Measurements from ENCODE around the gene ARHGAP40.

ARHGAP40 gene

DNA sequence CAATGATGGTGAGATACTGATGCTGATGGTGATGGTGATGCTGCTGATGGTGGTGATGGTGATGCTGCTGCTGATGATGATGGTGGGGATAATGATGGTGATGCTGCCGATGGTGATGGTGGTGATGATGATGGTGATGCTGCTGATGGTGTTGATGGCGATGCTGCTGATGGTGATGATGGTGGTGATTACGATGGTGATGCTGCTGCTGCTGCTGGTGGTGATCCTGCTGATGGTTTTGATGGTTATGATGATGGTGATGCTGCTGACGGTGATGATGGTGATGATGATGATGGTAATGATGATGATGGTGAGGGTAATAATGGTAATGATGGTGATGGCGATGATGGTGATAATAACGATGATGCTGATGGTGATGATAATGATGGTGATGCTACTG lies 50.0 kb downstream of the ARHGAP40 start:
- no peak for DNase-seq (ENCODE audit: low read depth)

DNA sequence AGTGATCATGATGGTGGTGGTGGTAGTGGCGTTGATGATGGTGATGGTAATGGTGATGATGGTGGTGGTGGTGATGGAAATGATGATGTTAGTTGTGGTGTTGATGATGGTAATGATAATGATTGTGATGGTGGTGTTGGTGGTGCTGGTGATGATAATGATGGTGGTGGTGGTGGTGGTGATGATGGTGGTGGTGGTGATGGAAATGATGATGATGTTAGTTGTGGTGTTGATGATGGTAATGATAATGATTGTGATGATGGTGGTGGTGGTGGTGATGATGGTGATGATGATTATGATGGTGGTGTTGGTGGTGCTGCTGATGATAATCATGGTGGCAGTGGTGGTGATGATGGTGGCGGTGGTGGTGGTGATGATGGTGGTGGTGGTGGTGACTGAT lies 51.4 kb downstream of the ARHGAP40 start:
- no peak for DNase-seq (ENCODE audit: low read depth)

DNA sequence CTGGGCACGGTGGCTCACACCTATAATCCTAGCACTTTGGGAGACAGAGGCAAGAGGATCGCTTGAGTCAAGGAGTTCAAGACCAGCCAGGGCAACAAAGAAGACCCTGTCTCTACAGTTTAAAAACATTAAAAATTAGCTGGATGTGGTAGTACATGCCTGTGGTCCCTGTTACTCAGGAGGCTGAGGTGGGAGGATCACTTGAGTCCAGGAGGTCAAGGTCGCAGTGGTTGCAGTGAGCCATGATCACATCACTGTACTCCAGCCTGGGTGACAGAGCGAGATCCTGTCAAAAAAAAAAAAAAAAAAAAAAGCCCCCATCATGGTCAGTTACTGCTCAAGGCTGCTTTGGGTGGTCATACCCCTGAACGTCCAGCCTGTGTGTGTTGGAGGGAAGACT lies 55.8 kb downstream of the ARHGAP40 start:
- no peak for DNase-seq (ENCODE audit: low read depth)

DNA sequence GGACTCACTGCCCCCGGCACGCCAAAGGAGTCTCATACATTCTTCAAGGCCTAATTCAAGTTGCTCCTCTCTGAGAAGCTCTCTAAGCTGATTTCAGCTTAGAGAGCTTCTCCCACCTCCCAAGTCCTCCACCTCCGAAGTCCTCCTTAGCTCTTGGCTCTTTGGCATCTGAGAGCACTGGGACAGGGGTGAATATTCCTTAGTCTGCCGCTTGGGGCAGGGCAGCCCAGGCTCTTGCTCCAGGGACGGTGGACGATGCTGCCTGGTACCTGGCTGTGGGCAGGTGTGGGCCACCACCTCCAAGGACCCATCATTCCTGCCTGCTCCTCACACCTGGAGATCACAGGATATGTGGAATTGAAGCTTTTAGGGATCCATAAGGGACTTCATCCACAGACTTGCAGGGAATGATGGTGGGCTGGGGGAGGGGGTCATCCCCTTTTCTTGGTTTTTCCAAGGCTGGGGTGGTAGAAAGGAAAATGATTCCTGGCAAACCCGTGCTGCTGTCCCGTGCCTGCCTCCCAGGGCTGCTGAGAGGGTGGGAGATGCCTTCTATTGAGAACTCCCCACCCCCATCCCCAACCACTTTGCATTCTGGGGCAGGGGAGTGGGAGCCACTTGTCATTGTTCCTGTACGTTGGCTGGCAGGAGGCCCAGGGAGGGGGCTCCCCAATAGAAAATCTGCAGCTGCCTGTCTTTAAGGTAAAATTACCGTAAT lies 57.4 kb downstream of the ARHGAP40 start:
- DNase-seq (ENCODE audit: low read depth), result peak; percentile 6

DNA sequence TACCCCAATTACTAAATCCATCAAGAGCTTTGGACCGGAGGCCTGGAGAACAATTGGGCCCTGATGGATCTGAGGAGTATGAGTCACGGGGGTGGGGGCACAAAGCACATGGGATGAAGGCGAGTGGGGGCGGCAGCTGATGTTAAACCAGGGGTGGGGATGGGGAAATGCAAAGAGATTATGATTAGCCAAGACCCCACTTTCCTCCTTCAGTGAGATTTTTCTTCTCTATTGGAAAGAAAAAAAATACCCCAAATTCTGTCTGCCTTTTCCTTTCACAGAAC lies 57.9 kb downstream of the ARHGAP40 start:
- no peak for DNase-seq (ENCODE audit: low read depth)

DNA sequence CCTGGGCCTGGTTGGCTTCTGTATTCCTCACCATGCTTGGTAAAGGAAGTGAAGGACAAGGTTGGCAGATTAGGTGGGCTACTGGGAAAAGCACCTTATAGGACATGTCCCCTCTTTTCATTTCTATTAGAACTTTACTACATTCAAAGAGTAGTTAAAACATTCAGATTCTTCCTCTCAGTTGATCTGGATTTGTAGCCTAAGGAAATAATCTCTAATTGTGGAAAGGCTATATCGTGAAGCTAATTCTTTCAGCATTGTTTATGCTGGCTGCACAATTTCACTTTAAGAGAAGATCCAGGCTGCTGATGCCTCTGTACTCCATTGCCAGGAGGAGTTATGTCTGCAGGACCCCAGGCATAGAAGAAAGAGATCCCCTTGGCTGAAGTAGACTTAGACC lies 58.8 kb downstream of the ARHGAP40 start:
- no peak for DNase-seq (ENCODE audit: low read depth)

DNA sequence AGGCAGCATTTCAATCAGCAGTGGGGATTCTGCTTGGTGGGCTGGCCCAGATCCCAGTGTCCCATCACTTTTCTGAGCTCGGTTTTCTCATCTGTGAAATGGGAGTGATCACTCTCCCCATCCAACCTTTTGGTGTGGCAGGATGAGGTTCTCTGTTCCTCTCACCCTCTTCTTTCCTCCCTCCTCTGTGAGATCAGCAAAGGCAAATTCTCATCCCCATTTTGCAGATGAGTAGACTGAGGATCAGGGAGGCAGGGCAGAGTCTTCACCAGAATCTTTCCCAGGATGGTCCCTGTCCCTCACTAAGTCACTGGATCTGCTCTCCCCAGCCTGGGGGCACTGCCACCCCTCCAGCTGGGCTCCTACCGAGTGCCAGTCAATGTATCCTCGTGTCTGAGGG lies 62.1 kb downstream of the ARHGAP40 start:
- no peak for DNase-seq (ENCODE audit: low read depth)

DNA sequence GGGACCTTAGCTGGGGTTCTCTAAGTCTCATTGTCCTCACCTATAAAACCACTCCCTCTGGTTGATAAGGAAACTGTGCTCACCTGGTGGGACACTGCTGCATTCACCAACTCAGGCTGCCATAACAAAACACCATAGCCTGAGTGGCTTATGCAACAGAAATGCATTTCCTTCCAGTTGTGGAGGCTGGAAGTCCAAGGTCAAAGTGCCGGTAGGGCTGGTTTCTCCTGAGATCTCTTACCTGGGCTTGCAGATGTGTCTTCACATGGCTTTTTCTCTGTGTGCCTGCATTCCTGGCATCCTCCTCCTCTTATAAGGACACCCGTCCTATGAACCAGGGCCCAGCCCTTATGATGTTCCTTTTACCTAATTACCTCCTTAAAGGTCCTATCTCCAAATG lies 62.7 kb downstream of the ARHGAP40 start:
- no peak for DNase-seq (ENCODE audit: low read depth)

DNA sequence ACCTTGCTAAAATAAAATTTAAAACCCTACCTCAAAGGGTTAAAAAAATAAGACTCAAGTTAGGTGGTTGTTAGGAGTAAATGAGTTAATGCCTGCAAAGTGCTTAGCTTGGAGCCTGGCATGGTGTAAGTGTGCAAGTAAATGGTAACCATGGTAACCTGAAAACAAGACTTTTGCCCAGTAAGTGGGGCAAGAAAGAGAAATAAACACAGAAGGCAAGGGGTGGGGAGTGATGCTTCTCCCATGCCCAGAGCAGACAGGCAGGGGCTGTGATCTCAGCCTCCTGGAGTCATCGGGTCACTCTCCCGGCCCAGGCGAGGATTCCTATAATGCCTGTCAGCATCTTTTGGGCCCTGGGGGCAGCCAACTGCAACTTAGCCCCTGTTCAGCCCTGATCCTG lies 63.5 kb downstream of the ARHGAP40 start:
- no peak for DNase-seq (ENCODE audit: low read depth)

DNA sequence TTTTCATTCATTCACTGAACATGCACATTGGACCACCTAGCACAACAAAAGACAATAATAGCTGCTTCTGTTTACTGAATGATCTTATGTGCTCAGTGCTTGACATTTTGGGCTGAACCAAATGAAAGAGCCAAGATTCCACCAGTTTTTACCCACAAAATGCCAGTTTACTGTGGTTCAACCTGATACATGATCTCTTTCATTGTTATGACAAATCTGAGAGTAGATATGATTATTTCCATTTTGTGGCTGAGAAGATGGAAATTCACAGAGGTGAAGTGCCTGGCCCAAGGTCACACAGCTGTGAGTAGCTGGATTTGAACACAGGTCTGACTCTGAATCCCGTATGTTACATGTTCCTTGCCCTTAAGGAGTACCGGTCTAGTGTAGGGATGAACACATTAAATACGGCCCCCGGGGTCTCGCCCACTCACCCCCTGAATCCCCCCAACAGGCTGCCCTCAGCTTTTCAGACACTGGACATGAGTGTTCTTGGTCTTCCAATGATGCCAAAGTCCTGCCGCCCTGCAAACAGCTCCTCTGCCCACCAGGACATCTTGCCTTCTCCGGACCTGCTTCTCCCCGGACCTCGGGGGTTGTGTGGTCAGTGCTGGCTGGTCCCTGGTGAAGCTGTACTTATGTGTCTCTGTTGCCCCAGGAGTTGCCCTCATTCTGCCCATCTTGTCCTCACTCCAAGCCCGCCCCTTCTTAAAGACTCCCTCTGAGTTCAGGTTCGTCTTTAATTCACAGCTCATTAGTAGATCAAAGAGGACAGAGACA lies 64.1 kb downstream of the ARHGAP40 start:
- no peak for DNase-seq (ENCODE audit: low read depth)

DNA sequence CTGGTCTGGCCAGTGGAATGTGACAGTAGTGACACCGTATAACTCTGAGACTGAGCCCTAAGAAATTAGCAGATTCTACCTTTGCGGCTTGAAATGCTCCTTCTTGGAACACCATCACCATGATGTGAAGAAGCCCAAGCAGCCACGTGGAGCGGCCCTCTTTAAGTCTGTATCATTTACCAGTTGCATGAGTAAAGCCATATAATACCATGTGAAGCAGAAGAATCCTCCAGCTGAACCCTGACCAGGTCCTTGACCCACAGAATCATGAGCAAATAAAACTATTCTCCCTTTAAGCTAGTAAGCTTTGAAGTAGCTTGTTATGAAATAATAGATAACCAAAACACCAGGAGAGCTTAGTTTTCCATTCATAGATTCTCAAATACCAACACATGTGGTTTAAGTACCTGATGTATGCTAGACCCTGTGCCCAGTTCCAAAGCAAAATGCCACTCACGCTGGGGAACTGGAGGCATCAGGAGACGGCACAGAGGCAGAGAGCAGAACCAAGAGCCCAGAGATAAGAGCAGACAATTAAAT lies 65.9 kb downstream of the ARHGAP40 start:
- no peak for DNase-seq (ENCODE audit: low read depth)

DNA sequence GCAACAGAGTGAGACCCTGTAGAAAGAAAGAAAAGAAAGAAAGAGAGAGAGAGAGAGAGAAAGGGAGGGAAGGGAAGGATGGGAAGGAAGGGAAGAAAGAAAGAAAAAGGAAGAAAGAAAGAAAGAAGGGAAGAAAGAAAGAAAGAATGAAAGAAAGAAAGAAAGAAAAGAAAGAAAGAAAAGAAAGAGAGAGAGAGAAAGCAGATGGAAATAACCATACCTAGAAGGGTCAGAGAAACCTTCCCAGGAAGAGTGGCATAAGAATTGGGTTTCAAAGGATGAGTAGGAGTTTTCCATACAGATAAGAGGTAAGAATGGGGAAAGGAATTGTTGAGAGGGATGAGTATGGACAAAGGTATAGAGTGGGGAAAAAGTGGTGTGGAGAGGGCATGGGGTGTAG lies 68.1 kb downstream of the ARHGAP40 start:
- no peak for DNase-seq (ENCODE audit: low read depth)

DNA sequence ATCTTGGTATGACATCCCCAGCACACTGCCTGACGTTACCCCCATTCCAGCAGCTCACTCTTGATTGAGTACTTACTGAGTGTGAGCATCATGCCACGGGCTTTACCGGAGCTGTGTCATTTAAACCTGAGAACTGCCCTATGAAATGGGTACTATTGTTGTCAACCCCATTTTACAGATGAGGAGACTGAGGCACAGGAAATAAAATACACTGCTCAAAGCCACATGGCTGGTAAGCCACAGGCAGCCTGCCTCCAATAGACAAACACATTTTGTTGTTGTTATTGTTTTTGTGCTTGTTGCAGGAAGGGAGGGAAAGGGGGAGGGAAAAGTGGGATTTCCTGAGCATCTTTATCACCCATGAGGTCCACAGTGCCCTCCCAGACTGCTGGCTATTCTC lies 69.2 kb downstream of the ARHGAP40 start:
- DNase-seq (ENCODE audit: low read depth), result no peak

DNA sequence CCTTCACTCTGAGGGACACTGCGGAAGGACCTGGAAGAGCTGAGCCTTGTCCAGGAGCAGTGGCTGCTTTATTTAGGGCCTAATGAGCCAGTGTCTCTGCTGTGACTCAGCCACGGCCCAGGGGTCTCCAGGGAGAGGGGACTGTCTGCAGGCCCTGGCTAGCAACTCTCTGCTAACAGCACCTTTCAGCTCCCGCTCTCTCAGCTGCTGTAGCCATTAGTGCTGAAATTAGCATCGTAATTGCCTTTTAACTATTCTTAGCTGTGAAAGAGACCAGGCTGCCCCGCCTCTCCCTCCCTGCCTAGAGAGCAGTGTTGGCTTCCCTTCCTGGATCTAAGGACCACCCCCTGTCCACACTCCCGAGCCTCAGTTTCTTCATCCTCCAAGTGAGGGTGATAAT lies 69.6 kb downstream of the ARHGAP40 start:
- DNase-seq (ENCODE audit: low read depth), result no peak

DNA sequence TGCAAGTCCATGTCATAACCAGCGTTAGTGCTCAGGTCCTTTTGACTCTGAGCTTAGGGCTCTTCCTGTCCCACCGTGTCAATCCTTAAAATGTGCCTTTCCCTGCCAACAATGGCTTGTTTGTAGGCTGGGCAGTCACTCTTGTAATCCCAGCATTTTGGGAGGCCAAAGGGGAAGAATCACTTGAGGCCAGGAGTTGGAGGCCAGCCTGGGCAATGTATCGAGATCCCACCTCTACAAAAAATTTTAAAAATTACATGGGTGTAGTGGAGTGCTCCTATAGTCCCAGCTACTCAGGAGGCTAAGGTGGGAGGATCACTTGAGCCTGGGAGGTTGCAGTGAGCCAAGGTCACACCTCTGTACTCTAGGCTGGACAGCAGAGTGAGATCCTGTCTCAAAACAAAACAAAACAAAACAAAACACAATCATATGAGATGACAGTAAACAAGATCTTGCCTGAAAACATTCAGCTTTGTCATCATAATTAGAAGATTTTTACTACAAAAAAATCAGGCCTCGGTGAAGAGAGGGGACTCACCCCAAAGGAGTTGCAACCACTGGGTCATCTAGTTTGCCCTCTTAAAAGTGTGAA lies 70.2 kb downstream of the ARHGAP40 start:
- DNase-seq (ENCODE audit: low read depth), result no peak

DNA sequence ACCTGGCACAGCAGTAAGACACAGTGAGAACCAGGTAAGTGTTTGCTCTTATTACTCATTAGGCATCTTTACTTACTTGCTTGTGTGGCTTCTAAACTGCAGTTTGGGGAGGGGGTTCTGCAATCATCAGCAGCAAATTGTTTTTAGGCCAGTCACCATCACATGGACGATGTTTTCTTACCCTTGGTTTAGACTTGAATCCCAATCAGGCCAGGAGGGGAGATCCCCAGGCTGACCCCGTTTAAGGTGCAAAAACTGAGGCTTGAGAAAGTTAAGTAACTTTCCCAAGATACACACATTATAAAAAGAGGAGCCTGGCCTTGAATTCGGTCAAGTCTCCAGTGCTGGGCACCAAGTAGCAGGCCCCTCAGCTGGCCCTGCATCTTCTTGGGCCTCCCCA lies 70.9 kb downstream of the ARHGAP40 start:
- no peak for DNase-seq (ENCODE audit: low read depth)

DNA sequence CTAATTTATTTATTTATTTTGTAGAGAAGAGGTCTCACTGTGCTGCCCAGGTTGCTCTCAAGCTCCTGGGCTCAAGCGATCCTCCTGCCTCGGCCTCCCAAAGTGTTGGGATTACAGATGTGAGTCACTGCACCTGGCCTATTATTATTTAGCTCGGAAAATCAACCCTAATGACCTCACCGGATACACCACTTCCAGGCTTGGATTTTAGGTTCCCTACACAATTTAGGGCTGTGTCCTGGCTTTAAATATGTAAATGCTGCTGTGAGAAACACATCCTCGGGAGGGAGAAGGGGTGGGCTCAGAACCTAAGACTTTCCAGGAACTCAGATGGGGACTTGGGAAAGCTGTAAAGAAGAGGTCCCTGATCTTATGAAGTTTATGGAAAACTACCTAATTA lies 71.7 kb downstream of the ARHGAP40 start:
- no peak for DNase-seq (ENCODE audit: low read depth)

DNA sequence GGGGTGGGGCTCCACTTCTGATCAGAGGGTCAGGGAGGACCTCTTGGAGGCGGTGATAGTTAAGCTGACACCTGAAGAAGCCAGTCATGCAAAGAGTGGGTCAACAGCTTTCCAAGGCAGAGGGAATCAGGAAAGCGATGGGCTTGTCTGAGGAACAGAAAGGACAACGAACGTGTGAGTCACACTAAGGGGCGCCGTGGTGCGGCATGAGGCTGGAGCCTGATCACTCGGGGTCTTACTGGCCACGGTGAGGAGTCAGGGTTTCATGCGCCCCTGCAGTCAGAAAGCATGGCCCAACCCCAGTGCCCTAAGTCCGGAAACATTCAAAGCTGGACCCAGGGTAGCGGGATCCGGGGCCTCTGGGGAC lies 72.1 kb downstream of the ARHGAP40 start:
- no peak for DNase-seq (ENCODE audit: low read depth)

DNA sequence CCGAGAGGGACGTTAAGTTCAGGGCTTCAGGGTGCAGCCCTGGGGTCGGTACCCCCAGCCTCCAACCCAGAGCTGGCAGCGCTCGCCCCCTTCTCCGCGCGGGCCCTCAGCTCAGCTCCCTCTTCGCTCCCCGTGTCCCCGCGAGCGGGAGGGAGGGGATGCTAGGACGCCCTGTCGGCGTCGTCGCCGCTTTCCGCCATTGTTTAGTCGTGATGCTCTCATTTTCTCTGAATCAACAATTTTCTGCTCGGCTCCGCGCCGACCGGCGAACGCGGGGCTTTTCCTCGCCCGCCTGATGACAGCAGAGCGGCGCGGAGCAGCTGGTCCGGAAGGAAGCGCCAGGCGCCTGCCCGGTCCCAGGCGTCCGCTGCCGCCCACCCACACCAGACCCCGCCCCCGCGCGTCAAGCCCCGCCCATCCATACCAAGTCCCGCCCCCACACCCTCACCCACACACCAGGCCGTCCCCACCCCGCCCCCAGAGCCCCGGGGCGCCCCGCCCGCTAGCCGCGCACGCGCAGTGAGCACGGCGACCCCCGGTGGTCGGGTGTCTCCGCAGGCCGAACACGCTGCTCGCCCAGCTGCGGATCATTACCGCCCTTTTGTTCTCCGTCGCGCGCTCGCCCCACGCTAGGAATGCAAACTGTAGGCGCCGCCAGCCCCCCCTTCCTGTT lies 72.6 kb downstream of the ARHGAP40 start:
- DNase-seq (ENCODE audit: low read depth), result peak; percentile 41

DNA sequence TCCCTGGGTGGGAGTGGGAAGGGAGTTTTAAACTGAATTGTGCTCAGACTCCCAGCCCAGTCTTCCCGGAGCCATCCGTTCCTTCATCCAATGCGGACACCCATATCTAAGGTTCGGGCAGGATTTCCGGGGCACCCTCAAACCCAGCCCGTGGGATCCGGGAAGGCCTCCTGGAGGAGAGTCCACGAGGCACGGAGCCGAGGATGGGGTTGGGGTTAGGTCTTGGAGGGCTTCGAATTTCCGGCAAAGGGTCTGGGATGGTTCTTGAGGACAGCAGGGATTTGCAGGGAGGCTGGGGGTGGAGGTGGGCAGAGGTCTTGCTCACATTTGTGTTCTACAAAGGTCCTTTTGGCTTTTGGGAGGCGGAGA lies 73.1 kb downstream of the ARHGAP40 start:
- DNase-seq (ENCODE audit: low read depth), result no peak

DNA sequence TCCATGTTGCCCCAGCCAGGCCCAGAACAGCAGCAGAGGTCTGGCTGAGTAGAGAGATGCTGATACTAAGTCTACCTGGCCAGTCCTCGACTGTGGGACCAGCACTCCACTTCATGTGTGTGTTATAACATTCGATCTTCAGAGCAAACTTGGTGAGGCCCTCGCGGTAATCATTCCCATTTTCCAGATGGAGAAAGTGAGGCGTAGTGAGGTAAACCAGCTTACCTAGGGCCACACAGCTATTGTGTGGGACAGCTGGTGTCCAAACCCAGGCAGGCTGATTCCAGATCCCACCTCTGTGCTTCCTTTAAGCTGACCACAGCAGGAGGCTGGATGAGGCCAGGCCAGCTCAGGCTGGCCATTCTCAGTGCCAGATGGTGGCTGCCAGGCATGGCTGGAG lies 75.0 kb downstream of the ARHGAP40 start:
- DNase-seq (ENCODE audit: low read depth), result no peak

DNA sequence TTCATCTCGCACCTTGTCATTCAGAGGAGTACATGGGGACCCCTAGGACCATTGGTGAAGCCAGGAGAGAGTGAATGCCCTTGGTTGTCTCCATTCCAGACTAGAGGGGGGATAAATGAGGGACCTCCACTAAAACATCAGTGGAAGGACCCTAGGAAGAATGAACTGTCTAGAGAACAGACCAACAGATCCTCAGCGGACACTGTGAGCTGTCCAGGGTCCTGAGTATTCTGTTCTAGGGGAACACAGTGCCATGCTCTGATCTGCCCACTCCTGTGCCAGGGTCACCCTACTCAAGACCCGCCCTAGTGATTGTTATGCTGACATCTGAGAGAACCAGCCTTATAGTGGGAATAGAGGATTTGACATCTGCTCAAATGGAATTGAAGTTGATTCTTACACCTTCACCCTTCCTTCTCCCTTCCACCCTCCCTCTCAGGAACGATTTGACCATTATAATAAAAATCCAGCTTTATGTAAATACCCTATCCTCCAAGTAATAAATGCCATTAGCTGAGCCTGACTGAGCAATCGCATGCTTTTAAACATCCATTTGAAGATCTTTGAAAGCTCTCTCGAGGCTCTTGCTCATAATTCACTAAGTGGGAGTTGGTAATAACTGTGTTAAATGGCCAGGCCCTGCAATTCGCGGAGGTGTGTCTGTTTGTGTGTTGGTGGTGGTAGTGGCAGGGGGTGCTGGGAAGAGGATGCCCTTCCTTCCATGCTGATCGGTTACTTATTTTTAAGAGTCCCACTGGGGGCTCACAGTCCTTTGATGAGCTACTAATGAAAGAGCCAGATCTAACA lies 79.1 kb downstream of the ARHGAP40 start:
- no peak for DNase-seq (ENCODE audit: low read depth)

Measured in stimulated activated CD8-positive, alpha-beta memory T cell treated with anti-CD3 and anti-CD28 coated beads, Interleukin-12 subunit alpha, Interleukin-12 subunit beta, amount 100 ng/mL, for 1 hour (primary cell).